BLaER1 (cell line): ENCODE measurements around the gene TMEM259.

Experiments used
- H3K27ac ChIP-seq: shearing (Covaris generic); formaldehyde crosslinking; 2 replicates; pipeline ENCODE4 v1.8.1; 2022
- H3K27me3 ChIP-seq: shearing (Covaris generic); formaldehyde crosslinking; 2 replicates; pipeline ENCODE4 v1.8.1; 2022
- H3K36me3 ChIP-seq: shearing (Covaris generic); formaldehyde crosslinking; 2 replicates; pipeline ENCODE4 v1.8.1; 2022
- H3K4me1 ChIP-seq: shearing (Covaris generic); formaldehyde crosslinking; 2 replicates; pipeline ENCODE4 v1.8.1; 2022
- H3K4me2 ChIP-seq: shearing (Covaris generic); formaldehyde crosslinking; 2 replicates; pipeline ENCODE4 v1.8.1; 2022
- H3K4me3 ChIP-seq: shearing (Covaris generic); formaldehyde crosslinking; 2 replicates; pipeline ENCODE4 v1.8.1; 2022
- H3K9ac ChIP-seq: shearing (Covaris generic); formaldehyde crosslinking; 2 replicates; pipeline ENCODE4 v1.8.1; 2022
- H3K9me3 ChIP-seq: shearing (Covaris generic); formaldehyde crosslinking; 2 replicates; pipeline ENCODE4 v1.8.1; 2022
- H4K20me1 ChIP-seq: shearing (Covaris generic); formaldehyde crosslinking; 2 replicates; pipeline ENCODE4 v1.8.1; 2022
- Cebpa-rat ChIP-seq: shearing (Covaris generic); IDR thresholded peaks from 2 replicates; pipeline ENCODE4 v1.8.1; 2022

TMEM259 gene

GRCh38 chr19:1017115-1017905 lies 3.6 kb downstream of the TMEM259 start:
- Histone ChIP-seq H4K20me1 (peaks cover 86% of the 10 kb centered on the region), H3K4me3 (no peak overlapping the region), H3K36me3 (peaks cover 66% of the 10 kb centered on the region), H3K4me1 (peaks cover 45% of the 10 kb centered on the region), H3K27me3 (no peaks in the 10 kb centered on the region), H3K9ac (peak overlapping the region; percentile 99; the same call in 1 of the 2 replicates), H3K27ac (peak overlapping the region; percentile 51; the same call in 1 of the 2 replicates), H3K9me3 (no peaks in the 10 kb centered on the region), H3K4me2 (peak overlapping the region; percentile 99)
- TF ChIP-seq Cebpa-rat = no peak

GRCh38 chr19:1016647-1017114 lies 4.2 kb downstream of the TMEM259 start:
- 0 out of 2 replicates have a peak overlapping the region, but pooled peaks have one; percentile 29 for H3K9ac ChIP-seq
- TF ChIP-seq Cebpa-rat = no peak
- peaks cover 92% of the 10 kb centered on the region for H4K20me1 ChIP-seq
- H3K36me3 ChIP-seq = peaks cover 73% of the 10 kb centered on the region
- peaks cover 39% of the 10 kb centered on the region for H3K4me1 ChIP-seq
- H3K9me3 ChIP-seq = no peaks in the 10 kb centered on the region
- no peaks in the 10 kb centered on the region for H3K27me3 ChIP-seq
- H3K27ac ChIP-seq = no peak overlapping the region
- H3K4me3 ChIP-seq = no peak overlapping the region
- peak overlapping the region; percentile 99; the same call in 1 of the 2 replicates for H3K4me2 ChIP-seq

- H3K4me1 ChIP-seq = peaks cover 39% of the 10 kb centered on the region
- H4K20me1 ChIP-seq = peaks cover 94% of the 10 kb centered on the region
- H3K27ac ChIP-seq = no peak overlapping the region
- no peak overlapping the region for H3K4me3 ChIP-seq
- H3K27me3 ChIP-seq = no peaks in the 10 kb centered on the region
- no peaks in the 10 kb centered on the region for H3K9me3 ChIP-seq
- no peak overlapping the region for H3K4me2 ChIP-seq
- no peak overlapping the region for H3K9ac ChIP-seq
- H3K36me3 ChIP-seq = peaks cover 78% of the 10 kb centered on the region
- no peak for TF ChIP-seq Cebpa-rat
Observed at GRCh38 chr19:1015782-1016646, 4.9 kb downstream of the TMEM259 start.

- Histone ChIP-seq H4K20me1 (peaks cover 92% of the 10 kb centered on the region), H3K27me3 (no peaks in the 10 kb centered on the region), H3K36me3 (peaks cover 84% of the 10 kb centered on the region), H3K9me3 (no peaks in the 10 kb centered on the region), H3K4me1 (peaks cover 39% of the 10 kb centered on the region), H3K9ac (no peak overlapping the region), H3K4me2 (no peak overlapping the region), H3K4me3 (no peak overlapping the region), H3K27ac (no peak overlapping the region)
- TF ChIP-seq Cebpa-rat = no peak
Observed at GRCh38 chr19:1015061-1015781, 5.7 kb downstream of the TMEM259 start.

- H3K36me3 ChIP-seq = peaks cover 92% of the 10 kb centered on the region
- no peak overlapping the region for H3K9ac ChIP-seq
Observed at GRCh38 chr19:1014161-1015060, 6.5 kb downstream of the TMEM259 start.

GRCh38 chr19:1013218-1013617 lies 7.7 kb downstream of the TMEM259 start:
- no peak overlapping the region for H3K9ac ChIP-seq
- H3K4me3 ChIP-seq = no peak overlapping the region
- H3K9me3 ChIP-seq = no peaks in the 10 kb centered on the region
- peaks cover 92% of the 10 kb centered on the region for H3K36me3 ChIP-seq
- peaks cover 89% of the 10 kb centered on the region for H4K20me1 ChIP-seq
- H3K4me1 ChIP-seq = peaks cover 21% of the 10 kb centered on the region
- no peaks in the 10 kb centered on the region for H3K27me3 ChIP-seq
- H3K27ac ChIP-seq = no peak overlapping the region
- H3K4me2 ChIP-seq = no peak overlapping the region
- TF ChIP-seq Cebpa-rat = no peak

More at GRCh38 chr19:1014161-1015060, 6.5 kb downstream of the TMEM259 start:
- Histone ChIP-seq H3K4me3 (no peak overlapping the region), H3K4me2 (no peak overlapping the region), H3K4me1 (peaks cover 33% of the 10 kb centered on the region), H3K9me3 (no peaks in the 10 kb centered on the region), H3K27ac (no peak overlapping the region), H3K27me3 (no peaks in the 10 kb centered on the region), H4K20me1 (peaks cover 92% of the 10 kb centered on the region)
- no peak for TF ChIP-seq Cebpa-rat

- peaks cover 81% of the 10 kb centered on the region for H4K20me1 ChIP-seq
- H3K9me3 ChIP-seq = no peaks in the 10 kb centered on the region
- no peaks in the 10 kb centered on the region for H3K27me3 ChIP-seq
- H3K4me1 ChIP-seq = peaks cover 12% of the 10 kb centered on the region
- H3K27ac ChIP-seq = no peak overlapping the region
- no peak for TF ChIP-seq Cebpa-rat
- no peak overlapping the region for H3K9ac ChIP-seq
- no peak overlapping the region for H3K4me3 ChIP-seq
- no peak overlapping the region for H3K4me2 ChIP-seq
- H3K36me3 ChIP-seq = peaks cover 86% of the 10 kb centered on the region
Observed at GRCh38 chr19:1012334-1012733, 8.6 kb downstream of the TMEM259 start.

GRCh38 chr19:1011831-1012333 lies 9.0 kb downstream of the TMEM259 start:
- peaks cover 81% of the 10 kb centered on the region for H4K20me1 ChIP-seq
- no peak overlapping the region for H3K9ac ChIP-seq
- H3K9me3 ChIP-seq = no peaks in the 10 kb centered on the region
- no peak for TF ChIP-seq Cebpa-rat
- peaks cover 7% of the 10 kb centered on the region for H3K4me1 ChIP-seq
- peaks cover 87% of the 10 kb centered on the region for H3K36me3 ChIP-seq
- H3K4me3 ChIP-seq = no peak overlapping the region
- H3K4me2 ChIP-seq = no peak overlapping the region
- no peaks in the 10 kb centered on the region for H3K27me3 ChIP-seq
- no peak overlapping the region for H3K27ac ChIP-seq
